HG02610 (cell line): ENCODE measurements around the gene SKP1.

Source experiments
- ATAC-seq: cut with Tn5 transposase; IDR thresholded peaks from one replicate; pipeline ENCODE4 v1.9.1; 2021; ENCODE audit warnings: mild to moderate bottlenecking, moderate library complexity; ENCODE audit not compliant: unreplicated experiment

Gene SKP1

GRCh38 chr5:134143944-134144941 lies 32.5 kb downstream of the SKP1 start:
- no peak for ATAC-seq

GRCh38 chr5:134143431-134143830 lies 33.3 kb downstream of the SKP1 start:
- ATAC-seq: no peak

GRCh38 chr5:134142806-134143205 lies 33.9 kb downstream of the SKP1 start:
- no peak for ATAC-seq

GRCh38 chr5:134142052-134142451 lies 34.7 kb downstream of the SKP1 start:
- no peak for ATAC-seq

GRCh38 chr5:134141331-134142050 lies 35.3 kb downstream of the SKP1 start:
- no peak for ATAC-seq

- ATAC-seq: peak; percentile 29
These were observed 36.1 kb downstream of the SKP1 start for GRCh38 chr5:134140530-134141201.

- ATAC-seq: no peak
These were observed 36.8 kb downstream of the SKP1 start for GRCh38 chr5:134139891-134140469.

GRCh38 chr5:134139377-134139851 lies 37.3 kb downstream of the SKP1 start:
- ATAC-seq: no peak

GRCh38 chr5:134138416-134139376 lies 38.1 kb downstream of the SKP1 start:
- peak; percentile 85 for ATAC-seq

GRCh38 chr5:134136771-134137170 lies 40.0 kb downstream of the SKP1 start:
- no peak for ATAC-seq

GRCh38 chr5:134136221-134136631 lies 40.5 kb downstream of the SKP1 start:
- ATAC-seq: no peak

GRCh38 chr5:134135091-134135655 lies 41.6 kb downstream of the SKP1 start:
- no peak for ATAC-seq

GRCh38 chr5:134133995-134134541 lies 42.7 kb downstream of the SKP1 start:
- ATAC-seq: no peak

GRCh38 chr5:134133188-134133994 lies 43.4 kb downstream of the SKP1 start:
- no peak for ATAC-seq

- peak; percentile 81 for ATAC-seq
These were observed 44.2 kb downstream of the SKP1 start for GRCh38 chr5:134132372-134133187.

- ATAC-seq: no peak
These were observed 45.0 kb downstream of the SKP1 start for GRCh38 chr5:134131578-134132350.

GRCh38 chr5:134131165-134131564 lies 45.6 kb downstream of the SKP1 start:
- no peak for ATAC-seq
